ENCODE measurements around the gene KLHL40. TPM values are rescaled to one million over a fixed set of nuclear protein-coding genes. Genes with fewer than 3 reads are reported as not detected.

KLHL40 gene
- total RNA-seq, 4 donors from 2014 or later, result not detected

- no peaks in the 10 kb centered on the region for H3K9me3 ChIP-seq
- DNase-seq, result no peak
- intact Hi-C loops (cut with DNase I), result no loop called here
- H3K4me3 ChIP-seq (replicated peaks in 1 of 3), result no peak overlapping the region
- peaks cover 69 to 73% of the 10 kb centered on the region in 2 donors for H3K36me3 ChIP-seq
- TF ChIP-seq POLR2A (IDR thresholded peaks at IDR 0.05), result no peak
- no peak for TF ChIP-seq CTCF (IDR thresholded peaks at IDR 0.05)
- H3K27me3 ChIP-seq, result no peaks in the 10 kb centered on the region
- no peaks in the 10 kb centered on the region for H3K4me1 ChIP-seq
- H3K27ac ChIP-seq, result no peak overlapping the region
Observed at GRCh38 chr3:42640129-42640528, 45.2 kb upstream of the KLHL40 start.

DNA sequence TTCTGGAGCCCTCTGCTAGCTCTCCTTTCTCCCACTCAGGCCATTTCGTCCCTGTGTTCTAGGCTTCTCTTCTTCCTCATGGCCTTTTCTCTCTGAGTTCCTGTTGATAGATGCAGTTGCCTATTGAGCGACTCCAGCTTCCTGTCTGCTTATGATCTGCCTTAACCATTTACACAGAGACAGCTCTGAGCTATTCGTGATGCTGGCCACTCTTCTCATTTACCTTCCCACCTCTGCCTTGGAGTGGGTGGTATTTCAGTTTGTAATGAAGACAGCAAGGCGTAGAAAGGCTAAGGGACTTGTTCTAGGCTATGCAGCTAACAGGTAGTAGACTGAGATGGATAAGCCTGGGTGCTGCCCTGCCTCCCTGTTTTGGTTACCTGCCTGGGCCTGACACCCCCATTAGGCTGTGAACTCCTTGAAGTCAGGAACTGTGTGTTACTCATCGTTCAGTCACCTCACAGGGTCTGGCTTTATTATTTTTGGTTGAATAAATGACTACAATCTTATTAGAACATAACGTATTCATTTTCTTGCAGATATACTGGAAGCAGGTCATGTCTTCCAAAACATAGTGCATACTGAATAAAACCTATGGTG is 44.5 kb upstream of the KLHL40 start:
- Histone ChIP-seq H3K27ac (no peak overlapping the region), H3K27me3 (no peaks in the 10 kb centered on the region), H3K9me3 (no peaks in the 10 kb centered on the region), H3K36me3 (peaks cover 67 to 73% of the 10 kb centered on the region in 2 donors), H3K4me1 (no peaks in the 10 kb centered on the region), H3K4me3 (replicated peaks in 1 of 3) (no peak overlapping the region)
- WGBS, 2 donors, result 87 to 89% methylated on average over 6 of the region's 6 CpGs
- intact Hi-C loops (cut with DNase I), result no loop called here
- no peak for DNase-seq
- TF ChIP-seq CTCF (IDR thresholded peaks at IDR 0.05), result no peak

DNA sequence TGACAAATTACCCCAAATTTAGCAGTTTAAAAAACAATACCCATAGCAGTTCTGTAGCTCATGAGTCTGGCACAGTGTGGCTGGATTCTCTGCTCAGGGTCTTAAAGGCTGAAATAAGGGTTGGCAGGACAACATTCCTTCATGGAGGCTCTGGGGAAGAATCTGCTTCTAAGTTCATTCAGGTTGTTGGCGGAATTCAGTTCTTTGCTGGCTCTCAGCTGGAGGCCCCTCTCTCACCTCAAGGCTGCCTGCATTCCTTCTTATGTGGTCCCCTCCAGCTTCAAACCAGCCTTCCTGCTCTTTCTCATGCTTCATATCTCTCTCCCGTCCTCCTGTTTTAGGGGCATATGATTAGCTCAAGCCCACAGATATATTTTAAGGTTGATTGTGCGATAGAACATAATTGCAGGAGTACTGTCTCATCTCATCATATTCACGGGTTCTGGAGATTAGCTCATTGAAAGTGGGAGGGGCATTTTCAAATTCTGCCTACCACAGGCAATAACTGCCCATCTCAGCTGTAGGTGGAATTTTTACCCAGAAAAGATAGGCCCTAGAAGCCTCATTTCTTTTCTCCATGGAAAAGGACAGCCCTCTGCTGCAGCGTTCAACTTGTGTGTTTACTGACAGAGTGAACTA is 37.4 kb upstream of the KLHL40 start:
- peaks cover 28 to 51% of the 10 kb centered on the region in 2 donors for H3K36me3 ChIP-seq
- no peak overlapping the region for H3K4me3 ChIP-seq (replicated peaks in 1 of 3)
- TF ChIP-seq POLR2A (IDR thresholded peaks at IDR 0.05), result no peak
- TF ChIP-seq CTCF (IDR thresholded peaks at IDR 0.05), result no peak
- H3K27me3 ChIP-seq, result no peaks in the 10 kb centered on the region
- H3K27ac ChIP-seq, result no peak overlapping the region
- intact Hi-C loops (cut with DNase I), result no loop called here
- WGBS, 2 donors, result 86 to 89% methylated on average over 5 of the region's 5 CpGs
- DNase-seq, result no peak
- H3K9me3 ChIP-seq, result no peaks in the 10 kb centered on the region
- peaks cover 13 to 16% of the 10 kb centered on the region in 2 donors for H3K4me1 ChIP-seq

DNA sequence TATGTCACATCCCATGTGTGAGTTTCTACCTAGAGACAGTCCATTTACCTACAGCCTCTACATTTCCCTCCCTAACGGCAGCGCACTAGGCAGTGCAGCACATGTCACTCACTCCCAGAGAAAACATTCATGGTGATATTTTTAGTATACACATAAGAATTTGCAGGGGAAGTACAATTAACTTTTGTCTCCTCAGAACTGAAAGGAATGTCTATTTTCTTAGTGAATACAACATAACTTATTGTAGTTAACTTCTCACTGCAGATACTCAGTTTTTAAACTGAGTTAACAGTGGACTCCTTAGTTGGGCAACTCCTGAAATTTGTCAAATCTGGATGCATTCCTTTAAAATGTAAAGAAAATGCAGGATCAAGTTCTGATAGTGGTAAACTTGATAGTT is 36.3 kb upstream of the KLHL40 start:
- H3K36me3 ChIP-seq, result peaks cover 17 to 40% of the 10 kb centered on the region in 2 donors
- H3K4me3 ChIP-seq (replicated peaks in 1 of 3), result no peak overlapping the region
- H3K4me1 ChIP-seq, result peaks cover 22 to 24% of the 10 kb centered on the region in 2 donors
- no peak overlapping the region for H3K27ac ChIP-seq
- WGBS, 2 donors, result 80 to 91% methylated on average over 2 of the region's 2 CpGs
- no peaks in the 10 kb centered on the region for H3K9me3 ChIP-seq
- TF ChIP-seq POLR2A (IDR thresholded peaks at IDR 0.05), result no peak
- no peak for TF ChIP-seq CTCF (IDR thresholded peaks at IDR 0.05)
- DNase-seq, result no peak
- H3K27me3 ChIP-seq, result no peaks in the 10 kb centered on the region
- intact Hi-C loops (cut with DNase I), result no loop called here

GRCh38 chr3:42649783-42650182 is 35.6 kb upstream of the KLHL40 start:
- no peak for DNase-seq
- Histone ChIP-seq H3K9me3 (no peaks in the 10 kb centered on the region), H3K4me3 (replicated peaks in 1 of 3) (no peak overlapping the region), H3K27me3 (no peaks in the 10 kb centered on the region), H3K27ac (no peak overlapping the region), H3K4me1 (peaks cover 24% of the 10 kb centered on the region in 2 donors), H3K36me3 (peaks cover 14 to 33% of the 10 kb centered on the region in 2 donors)
- WGBS, 2 donors, result 88 to 91% methylated on average over 4 of the region's 4 CpGs
- intact Hi-C loops (cut with DNase I), result no loop called here
- TF ChIP-seq POLR2A (IDR thresholded peaks at IDR 0.05) (no peak), CTCF (IDR thresholded peaks at IDR 0.05) (no peak)

Measured in thyroid gland (tissue), 4 donors.